GM18508 (cell line): ENCODE results near the gene TVP23C.

Source experiments
- ATAC-seq: cut with Tn5 transposase; IDR thresholded peaks from one replicate; pipeline ENCODE4 v1.9.1; 2021; ENCODE audit warnings: moderate number of reproducible peaks; ENCODE audit not compliant: insufficient read depth, unreplicated experiment

The TVP23C gene

GRCh38 chr17:15467592-15467991, 95.7 kb downstream of the TVP23C start, which contains the start of gene CDRT4:
TSS of gene CDRT4 (minus strand) at chr17:15467621. CDS start at chr17:15440238, 27,383 bp downstream.
- no peak for ATAC-seq

- ATAC-seq, result no peak
These were observed 97.2 kb downstream of the TVP23C start for GRCh38 chr17:15466131-15466530.

DNA sequence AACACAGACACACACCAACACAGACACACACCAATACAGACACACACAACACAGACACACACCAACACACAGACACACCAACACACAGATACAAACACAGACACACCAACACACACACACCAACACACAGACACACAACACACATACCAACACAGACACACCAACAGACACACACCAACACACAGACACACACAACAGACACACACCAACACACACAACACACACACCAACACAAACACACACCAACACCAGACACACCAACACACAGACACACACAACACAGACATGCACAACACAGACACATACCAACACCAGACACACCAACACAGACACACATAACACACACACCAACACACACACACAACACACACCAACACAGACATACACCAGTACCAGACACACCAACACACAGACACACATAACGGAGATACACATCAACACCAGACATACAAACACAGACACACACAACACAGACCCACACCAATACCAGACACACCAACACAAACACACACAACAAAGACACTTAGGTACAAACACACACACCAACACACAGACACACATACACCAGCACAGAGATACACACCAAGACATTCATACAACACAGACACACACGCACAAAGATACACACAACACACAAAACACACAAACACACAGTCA, 98.1 kb downstream of the TVP23C start:
- ATAC-seq, result no peak

DNA sequence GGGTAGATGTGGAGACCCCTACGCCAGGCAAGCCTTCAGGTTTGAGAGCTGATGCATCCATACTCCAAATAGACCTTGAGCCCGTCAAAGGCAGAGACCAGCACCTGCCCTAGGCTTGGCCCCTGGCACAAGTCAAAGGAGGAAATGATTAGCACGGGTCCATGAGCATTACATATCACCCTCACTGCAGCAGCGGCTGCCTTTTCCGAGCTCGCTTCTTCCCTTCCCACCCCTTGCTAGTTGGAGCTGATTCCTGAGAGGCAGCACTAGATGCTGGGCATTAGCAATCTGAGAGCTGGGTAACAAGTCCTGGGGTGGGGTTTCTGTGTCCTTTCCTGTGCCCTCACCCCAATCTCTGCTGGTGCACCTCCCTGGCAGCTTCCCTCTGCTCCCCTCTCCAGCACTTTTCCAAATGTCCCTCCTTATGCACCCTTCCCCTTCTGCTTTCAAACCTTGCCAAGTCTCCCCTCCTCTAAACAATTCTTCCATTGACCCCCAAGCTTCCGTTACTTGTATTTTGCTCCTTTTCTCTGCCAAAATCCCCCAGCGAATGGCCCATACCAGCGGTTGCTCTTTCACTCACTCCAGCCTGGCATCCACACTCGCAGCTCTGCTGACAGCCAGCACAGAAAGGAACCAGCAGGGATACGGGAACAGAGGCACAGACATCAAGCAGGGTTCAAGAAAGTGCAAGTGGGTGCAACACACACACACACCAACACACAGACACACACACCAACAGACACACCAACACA, 98.9 kb downstream of the TVP23C start:
- no peak for ATAC-seq

DNA sequence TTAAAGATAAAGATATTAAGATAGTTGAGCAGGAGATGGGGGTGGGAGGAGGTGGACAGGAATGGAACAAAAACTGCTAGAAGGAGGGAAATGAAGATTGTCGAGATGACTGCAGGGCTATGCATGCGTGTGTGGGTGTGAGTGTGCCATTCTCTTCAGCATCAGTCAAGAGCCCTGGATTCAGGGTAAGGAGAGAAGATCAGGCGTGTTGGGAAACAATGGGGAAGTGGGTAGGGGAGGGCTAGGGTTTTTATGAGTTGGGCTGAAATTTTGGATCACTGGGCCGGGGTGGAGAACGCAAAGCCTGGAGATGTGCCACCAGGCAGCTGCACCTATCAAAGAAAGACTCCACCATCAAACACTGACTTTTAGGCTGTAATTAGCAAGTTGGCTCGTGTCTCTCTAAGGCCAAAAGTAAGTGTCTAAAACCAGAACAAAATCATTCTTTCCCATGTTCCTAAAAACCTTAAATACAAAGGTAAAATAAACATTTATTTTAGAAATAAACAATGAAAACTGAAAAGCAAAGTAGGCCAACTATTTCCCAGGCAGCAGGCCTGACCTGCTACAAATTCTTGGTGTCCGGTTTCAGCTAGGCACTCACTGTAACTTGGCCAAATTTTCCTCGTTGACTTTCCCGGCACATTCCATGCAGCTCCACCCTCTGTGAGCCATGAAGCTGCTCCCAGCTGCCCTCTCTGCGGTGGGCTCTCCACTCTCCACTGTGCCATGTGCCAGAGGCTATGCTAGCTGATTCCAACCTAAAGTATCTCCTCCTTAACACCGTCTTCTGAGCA, 100.1 kb downstream of the TVP23C start:
- no peak for ATAC-seq

GRCh38 chr17:15457723-15458094, 105.6 kb downstream of the TVP23C start:
- no peak for ATAC-seq

GRCh38 chr17:15456972-15457722, 106.1 kb downstream of the TVP23C start:
- ATAC-seq, result no peak

DNA sequence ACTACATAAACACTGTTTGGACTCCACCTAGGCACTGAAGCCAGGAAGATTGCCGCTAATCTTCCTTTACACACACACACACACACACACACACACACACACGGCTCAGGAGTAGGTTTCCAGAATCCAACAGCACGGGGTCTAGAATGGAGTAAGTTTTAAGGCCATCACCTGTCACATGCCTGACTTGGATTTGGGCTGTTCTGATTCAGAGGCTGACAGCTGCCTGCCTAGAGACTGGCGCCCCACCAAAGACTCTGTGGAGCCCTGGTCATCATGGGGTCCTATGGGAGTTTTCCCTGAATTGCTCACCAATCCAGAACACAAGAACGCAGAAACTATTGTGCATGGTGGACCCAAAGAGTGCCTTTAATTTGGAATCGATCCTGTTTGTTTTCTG, 106.8 kb downstream of the TVP23C start:
- ATAC-seq, result no peak

DNA sequence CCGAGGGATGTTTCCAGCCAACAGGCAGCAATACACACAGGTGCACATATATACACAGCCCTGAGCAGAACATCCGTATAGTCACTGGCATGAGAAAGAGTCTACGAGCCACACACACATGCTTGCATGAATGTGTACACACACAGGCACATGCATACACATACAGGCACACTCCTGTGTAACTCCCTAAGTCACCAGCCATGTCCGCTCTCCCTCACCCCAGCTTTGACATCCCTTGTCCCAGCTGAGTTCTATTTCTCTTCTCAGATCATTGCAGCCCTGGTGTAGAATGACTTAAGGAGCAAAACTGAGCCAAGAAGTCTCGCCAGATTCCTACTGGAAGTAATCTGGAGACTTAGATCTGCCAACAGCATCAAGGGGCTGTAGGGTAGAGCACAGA, 108.9 kb downstream of the TVP23C start:
- ATAC-seq, result no peak

DNA sequence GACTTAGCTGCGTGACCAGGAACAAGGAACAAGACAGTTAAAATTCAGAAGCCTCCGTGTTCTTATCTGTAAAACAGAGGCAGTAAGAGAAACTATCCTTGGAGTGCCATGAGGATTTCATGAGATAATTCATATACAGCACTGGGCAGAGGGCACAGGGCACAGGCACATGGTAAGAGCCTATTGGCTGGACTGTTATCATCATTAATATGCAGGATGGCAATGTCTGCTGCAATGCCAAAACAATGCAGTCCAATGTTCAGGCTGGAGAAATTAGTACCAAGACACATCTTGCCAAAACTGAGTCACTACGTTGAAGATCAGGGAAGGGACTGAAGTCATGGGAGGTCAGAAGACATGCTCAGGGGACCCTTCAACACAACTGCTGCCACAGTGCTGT, 109.5 kb downstream of the TVP23C start:
- no peak for ATAC-seq

GRCh38 chr17:15453246-15453645, 110.0 kb downstream of the TVP23C start:
- no peak for ATAC-seq

- no peak for ATAC-seq
These were observed 110.5 kb downstream of the TVP23C start for GRCh38 chr17:15452746-15453145.
